Epithelial cell of alveolus of lung (primary cell): Measurements from ENCODE around the gene GRM6. TPM values are rescaled to one million over a fixed set of nuclear protein-coding genes. Genes with fewer than 3 reads are reported as not detected.

Source experiments
- total RNA-seq: library from RNA; depleted of rRNA; stranded (reverse); fragments of >200 nt; gene quantifications from 2 replicates; pipeline ENCODE4 v1.2.1, GENCODE V29; 2015

The GRM6 gene
- not detected in 2 replicates for total RNA-seq

GRCh38 chr5:178994580-178995340, at the start of gene GRM6:
GRM6 (minus strand) TSS chr5:178995320; CDS start chr5:178994944, 376 bp downstream.

GRCh38 chr5:179023528-179024189, 28.5 kb upstream of the GRM6 start, which contains the start of gene ZNF879:
ZNF879 (plus strand) TSS chr5:179023804; CDS start chr5:179025005, 1,201 bp downstream.

GRCh38 chr5:178940569-178941360, 54.4 kb downstream of the GRM6 start, which contains the start of gene ZNF454:
ZNF454 (plus strand) TSS chr5:178941198; CDS start chr5:178942792, 1,594 bp downstream.

Other genes with a start within 250 kb of the GRM6 start
- 2.7 and 5.0 TPM in 2 replicates for gene ZNF354B, start 135.4 kb downstream of the GRM6 start, total RNA-seq
- 0.39 and 2.2 TPM in 2 replicates for gene ZFP2, start 99.4 kb downstream of the GRM6 start, total RNA-seq
- gene ZNF454, start 54.1 kb downstream of the GRM6 start, total RNA-seq, result 1.2 and 6.2 TPM in 2 replicates
- 2.1 and 3.9 TPM in 2 replicates for gene ZNF879, start 28.5 kb upstream of the GRM6 start, total RNA-seq
- gene ZNF354C, start 65.1 kb upstream of the GRM6 start, total RNA-seq, result 3.9 and 8.4 TPM in 2 replicates